ENCODE data around the gene TECTA. TPM values are rescaled to one million over a fixed set of nuclear protein-coding genes. Genes with fewer than 3 reads are reported as not detected.

The TECTA gene
- total and polyA plus RNA-seq, 8 donors, result 0.06 to 1.4 (median 0.25) TPM; not detected in 3

GRCh38 chr11:121082219-121082618 lies 18.8 kb upstream of the TECTA start:
- DNase-seq, result no peak
- Histone ChIP-seq H3K27me3 (no peaks in the 10 kb centered on the region), H3K27ac (no peak overlapping the region), H3K36me3 (peaks cover 0 to 32% (median 25%) of the 10 kb centered on the region in 4 donors), H3K4me1 (no peaks in the 10 kb centered on the region), H3K9me3 (no peaks in the 10 kb centered on the region), H3K4me3 (no peak overlapping the region)
- intact Hi-C loops (cut with DNase I; ENCODE audit: low total_unique reads), result no loop called here
- WGBS, 5 donors, result 69 to 90% (median 86%) methylated on average over 1 of the region's 1 CpG
- no peak for TF ChIP-seq POLR2A (IDR thresholded peaks at IDR 0.05)
- TF ChIP-seq, protein P1, sequence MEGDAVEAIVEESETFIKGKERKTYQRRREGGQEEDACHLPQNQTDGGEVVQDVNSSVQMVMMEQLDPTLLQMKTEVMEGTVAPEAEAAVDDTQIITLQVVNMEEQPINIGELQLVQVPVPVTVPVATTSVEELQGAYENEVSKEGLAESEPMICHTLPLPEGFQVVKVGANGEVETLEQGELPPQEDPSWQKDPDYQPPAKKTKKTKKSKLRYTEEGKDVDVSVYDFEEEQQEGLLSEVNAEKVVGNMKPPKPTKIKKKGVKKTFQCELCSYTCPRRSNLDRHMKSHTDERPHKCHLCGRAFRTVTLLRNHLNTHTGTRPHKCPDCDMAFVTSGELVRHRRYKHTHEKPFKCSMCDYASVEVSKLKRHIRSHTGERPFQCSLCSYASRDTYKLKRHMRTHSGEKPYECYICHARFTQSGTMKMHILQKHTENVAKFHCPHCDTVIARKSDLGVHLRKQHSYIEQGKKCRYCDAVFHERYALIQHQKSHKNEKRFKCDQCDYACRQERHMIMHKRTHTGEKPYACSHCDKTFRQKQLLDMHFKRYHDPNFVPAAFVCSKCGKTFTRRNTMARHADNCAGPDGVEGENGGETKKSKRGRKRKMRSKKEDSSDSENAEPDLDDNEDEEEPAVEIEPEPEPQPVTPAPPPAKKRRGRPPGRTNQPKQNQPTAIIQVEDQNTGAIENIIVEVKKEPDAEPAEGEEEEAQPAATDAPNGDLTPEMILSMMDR (IDR thresholded peaks at IDR 0.05), result no peak
- no peak for TF ChIP-seq EP300 (IDR thresholded peaks at IDR 0.05)
- TF ChIP-seq POLR2AphosphoS5 (IDR thresholded peaks at IDR 0.05), result no peak

DNA sequence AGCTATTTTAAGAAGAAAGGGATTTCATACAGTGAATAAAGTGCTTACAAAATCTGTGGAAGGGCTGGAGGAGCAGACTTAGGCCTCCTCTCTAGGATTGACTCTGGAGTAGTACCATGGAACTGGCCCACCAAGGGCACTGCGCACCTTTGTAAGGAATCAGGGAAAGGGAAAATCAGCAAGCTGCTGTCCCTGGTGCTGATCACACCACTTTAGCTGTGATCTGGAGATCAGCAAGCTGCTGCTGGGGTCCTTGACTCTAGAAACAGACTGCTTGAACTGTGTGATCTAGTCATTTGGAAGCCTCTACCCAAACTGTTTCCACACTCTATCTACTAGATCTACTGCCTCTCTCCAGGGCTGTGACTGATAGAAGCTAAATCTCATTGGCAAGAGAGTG lies 18.4 kb upstream of the TECTA start:
- Histone ChIP-seq H3K36me3 (peaks cover 0 to 37% (median 30%) of the 10 kb centered on the region in 4 donors), H3K4me3 (no peak overlapping the region), H3K27me3 (no peaks in the 10 kb centered on the region), H3K4me1 (no peaks in the 10 kb centered on the region), H3K9me3 (no peaks in the 10 kb centered on the region), H3K27ac (no peak overlapping the region)
- TF ChIP-seq EP300 (IDR thresholded peaks at IDR 0.05), result no peak
- TF ChIP-seq, protein P1 (IDR thresholded peaks at IDR 0.05), result no peak
- TF ChIP-seq POLR2A (IDR thresholded peaks at IDR 0.05), result no peak
- TF ChIP-seq POLR2AphosphoS5 (IDR thresholded peaks at IDR 0.05), result no peak
- DNase-seq, result peak in 1 of 2 donors; percentile 55
- intact Hi-C loops (cut with DNase I; ENCODE audit: low total_unique reads), result no loop called here
- 85 to 100% (median 94%) methylated on average over 1 of the region's 1 CpG; no CpG with 5 or more reads in 1 of the 5 donors for WGBS, 5 donors

- WGBS, 5 donors, result 88 to 92% (median 90%) methylated on average over 4 of the region's 4 CpGs
- H3K9me3 ChIP-seq, result no peaks in the 10 kb centered on the region
- H3K4me3 ChIP-seq, result no peak overlapping the region
- no peaks in the 10 kb centered on the region for H3K27me3 ChIP-seq
- peaks cover 0 to 13% (median 3%) of the 10 kb centered on the region in 4 donors for H3K4me1 ChIP-seq
- TF ChIP-seq POLR2A (IDR thresholded peaks at IDR 0.05), result no peak
- no peak overlapping the region for H3K27ac ChIP-seq
- intact Hi-C loops (cut with DNase I; ENCODE audit: low total_unique reads), result no loop called here
- peaks cover 0 to 37% (median 31%) of the 10 kb centered on the region in 4 donors for H3K36me3 ChIP-seq
- DNase-seq, result no peak
Measured at GRCh38 chr11:121086866-121087265, 14.2 kb upstream of the TECTA start.

DNA sequence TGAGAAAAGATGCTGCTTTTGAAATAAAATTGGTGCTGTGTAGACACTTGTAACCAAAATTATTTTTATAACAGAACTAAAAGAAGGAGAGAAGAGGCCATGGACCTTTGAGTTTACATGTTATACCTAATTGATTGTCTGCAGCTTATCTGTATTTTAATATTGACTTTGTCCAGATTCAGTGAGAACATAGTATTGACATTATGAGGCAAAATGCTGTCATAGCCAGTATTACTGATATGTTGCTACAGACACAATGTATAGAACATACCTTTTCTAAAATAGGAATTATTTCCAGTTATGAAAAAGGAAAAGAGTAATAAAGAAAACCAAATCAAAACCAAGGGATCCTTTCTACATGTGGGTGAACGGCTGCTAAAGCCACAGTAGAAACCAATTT lies 11.5 kb upstream of the TECTA start:
- no peak for DNase-seq
- H3K27ac ChIP-seq, result no peak overlapping the region
- TF ChIP-seq POLR2A (IDR thresholded peaks at IDR 0.05), result no peak
- TF ChIP-seq POLR2AphosphoS5 (IDR thresholded peaks at IDR 0.05), result no peak
- TF ChIP-seq EP300 (IDR thresholded peaks at IDR 0.05), result no peak
- TF ChIP-seq, protein P1 (IDR thresholded peaks at IDR 0.05), result no peak
- no peaks in the 10 kb centered on the region for H3K9me3 ChIP-seq
- H3K36me3 ChIP-seq, result peaks cover 0 to 37% (median 29%) of the 10 kb centered on the region in 4 donors
- intact Hi-C loops (cut with DNase I; ENCODE audit: low total_unique reads), result no loop called here
- H3K4me1 ChIP-seq, result peaks cover 0 to 13% (median 3%) of the 10 kb centered on the region in 4 donors
- H3K4me3 ChIP-seq, result no peak overlapping the region
- WGBS, 5 donors, result 64 to 77% (median 68%) methylated on average over 1 of the region's 1 CpG
- no peaks in the 10 kb centered on the region for H3K27me3 ChIP-seq

DNA sequence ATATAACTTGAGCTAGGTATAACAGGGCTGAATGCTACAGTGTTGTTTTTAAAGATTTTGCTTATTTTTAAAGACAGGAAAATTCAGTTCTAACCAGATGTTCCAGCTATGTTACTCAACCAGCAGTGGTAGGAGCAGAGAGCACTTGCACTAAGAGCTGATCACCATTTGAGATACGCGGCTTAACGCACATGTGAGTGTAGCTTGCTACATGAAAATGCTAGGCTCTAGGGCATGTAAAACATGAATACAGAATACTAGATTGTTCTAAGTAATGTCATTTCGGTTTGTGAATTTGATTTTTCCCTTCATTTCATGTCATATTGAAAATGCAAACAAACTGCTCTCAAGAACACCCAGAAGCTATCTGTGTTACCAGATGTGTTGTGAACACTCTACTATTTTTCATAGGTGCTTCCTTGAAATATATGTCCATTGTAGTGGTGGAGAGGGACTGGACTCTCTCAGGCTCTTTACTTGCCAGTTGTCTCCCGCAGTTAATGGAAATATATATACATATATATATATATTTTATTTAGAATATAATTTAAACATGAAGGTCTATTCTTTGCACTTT lies 10.8 kb upstream of the TECTA start:
- Histone ChIP-seq H3K4me1 (peaks cover 0 to 13% (median 3%) of the 10 kb centered on the region in 4 donors), H3K27ac (no peak overlapping the region), H3K4me3 (no peak overlapping the region), H3K9me3 (no peaks in the 10 kb centered on the region), H3K36me3 (peaks cover 0 to 30% (median 25%) of the 10 kb centered on the region in 4 donors), H3K27me3 (no peaks in the 10 kb centered on the region)
- DNase-seq, result no peak
- TF ChIP-seq POLR2A (IDR thresholded peaks at IDR 0.05), result no peak
- TF ChIP-seq, protein P1 (IDR thresholded peaks at IDR 0.05), result no peak
- TF ChIP-seq POLR2AphosphoS5 (IDR thresholded peaks at IDR 0.05), result no peak
- TF ChIP-seq EP300 (IDR thresholded peaks at IDR 0.05), result no peak
- intact Hi-C loops (cut with DNase I; ENCODE audit: low total_unique reads), result no loop called here
- 96 to 97% (median 97%) methylated on average over 5 of the region's 5 CpGs for WGBS, 5 donors
